HepG2 (cell line): ENCODE measurements around the gene COBL. TPM values are rescaled to one million over a fixed set of nuclear protein-coding genes. Genes with fewer than 3 reads are reported as not detected.

Experiments used
- ATAC-seq: fragments of 200-7000 bp; cut with Tn5 transposase; 3 replicates; pipeline ENCODE4 v1.9.1; 2020; ENCODE audit warnings: mild to moderate bottlenecking, moderate library complexity
- BruUV-seq: library from RNA; stranded (reverse); fragments of 400-500 nt; replicated peaks from 2 replicates; lab custom pipeline; 2021; lab: Mats Ljungman, UMichigan
- CTCF ChIA-PET: fragments of 300-600 bp; formaldehyde crosslinking; extraction: SDS; loops from one replicate; lab custom pipeline; 2021; ENCODE audit warnings: low total read pairs, inconsistent platforms, low intra/inter-chr PET ratio; lab: Yijun Ruan, JAX
- POLR2A ChIA-PET: fragments of 350-600 bp; sonication (Branson Sonifier 250); formaldehyde crosslinking; loops from one replicate; lab custom pipeline; 2020; ENCODE audit warnings: antibody characterized with exemption, inconsistent platforms; lab: Yijun Ruan, JAX
- DNase-seq: peaks from one replicate; pipeline ENCODE4 v3.0.0-alpha.2; 2015; ENCODE audit warnings: low spot score
- FAIRE-seq: peaks from 3 replicates; lab custom pipeline; 2011; peaks lifted over from hg19 to GRCh38; lab: Jason Lieb, UNC
- H2AFZ ChIP-seq: one replicate; pipeline ENCODE4 v1.6.1; 2011; ENCODE audit warnings: low read length, inconsistent platforms
- H3K27ac ChIP-seq: fragments of 300-600 bp; 3 replicates; pipeline ENCODE4 v1.8.0; 2011; ENCODE audit warnings: mixed run types, mild to moderate bottlenecking, mixed read lengths, low read length, inconsistent platforms; ENCODE audit not compliant: insufficient read depth; ENCODE audit errors: extremely low read length
- H3K27me3 ChIP-seq, 2 experiments: fragments of 200-600 bp in 1 of 2; 2 replicates in 1 of 2; 3 replicates in 1 of 2; pipeline versions ENCODE4 v1.6.0 to v1.8.0; 2011; ENCODE audit warnings: low read length in 2 of 2, mild to moderate bottlenecking in 2 of 2, moderate library complexity in 2 of 2, inconsistent platforms in 1 of 2; ENCODE audit not compliant: insufficient read depth in 2 of 2, control insufficient read depth in 1 of 2
- H3K36me3 ChIP-seq, 2 experiments: fragments of 200-600 bp in 1 of 2; replicated peaks in 1 of 2; 2 replicates in 1 of 2; 3 replicates in 1 of 2; pipeline versions ENCODE4 v1.5.1 to v1.8.0; 2011; ENCODE audit warnings: low read length in 2 of 2, inconsistent platforms in 1 of 2; ENCODE audit not compliant: insufficient read depth in 2 of 2, control insufficient read depth in 1 of 2
- H3K4me1 ChIP-seq: 2 replicates; pipeline ENCODE4 v1.5.1; 2012; ENCODE audit warnings: low read length, inconsistent platforms; ENCODE audit not compliant: insufficient read depth
- H3K4me2 ChIP-seq: 2 replicates; pipeline ENCODE4 v1.6.0; 2011; ENCODE audit warnings: low read depth, low read length, inconsistent platforms
- H3K4me3 ChIP-seq, 3 experiments: fragments of 200-600 bp in 1 of 3; sonication (generic), shearing (Covaris generic) in 1 of 3; replicated peaks in 1 of 3; 2 replicates each; pipeline ENCODE4 v1.5.1; 2011 to 2016; ENCODE audit warnings: low read length in 3 of 3, inconsistent platforms in 2 of 3, low read depth in 2 of 3, mild to moderate bottlenecking in 2 of 3, control low read depth in 1 of 3, mixed read lengths in 1 of 3; ENCODE audit not compliant: insufficient read depth in 1 of 3
- H3K79me2 ChIP-seq: one replicate; pipeline ENCODE4 v1.6.1; 2011; ENCODE audit warnings: low read length, inconsistent platforms; ENCODE audit not compliant: insufficient read depth
- H3K9ac ChIP-seq: 2 replicates; pipeline ENCODE4 v1.6.0; 2011; ENCODE audit warnings: mild to moderate bottlenecking, low read depth, low read length, inconsistent platforms; ENCODE audit not compliant: insufficient read depth
- H3K9me3 ChIP-seq: 2 replicates; pipeline ENCODE4 v1.5.1; 2012; ENCODE audit warnings: mild to moderate bottlenecking, low read length
- H4K20me1 ChIP-seq: 2 replicates; pipeline ENCODE4 v1.6.0; 2011; ENCODE audit warnings: inconsistent platforms, mild to moderate bottlenecking, low read length, moderate library complexity; ENCODE audit not compliant: insufficient read depth
- JDP2 ChIP-seq: sonication (generic); formaldehyde crosslinking; IDR thresholded peaks from 2 replicates; pipeline ENCODE4 v1.8.1; 2022; ENCODE audit warnings: missing genetic modification reagents, borderline replicate concordance
- RNF219 ChIP-seq: sonication (generic); formaldehyde crosslinking; IDR thresholded peaks from 2 replicates; pipeline ENCODE4 v1.5.0; 2020; ENCODE audit warnings: mild to moderate bottlenecking, missing genetic modification reagents
- SNAI1 ChIP-seq: sonication (generic); formaldehyde crosslinking; IDR thresholded peaks from 2 replicates; pipeline ENCODE4 v1.5.0; 2020; ENCODE audit warnings: mild to moderate bottlenecking, missing genetic modification reagents, borderline replicate concordance
- TBX3 ChIP-seq: fragments of 450-650 bp; IDR thresholded peaks from 2 replicates; pipeline ENCODE4 v1.6.1; 2017; ENCODE audit warnings: antibody characterized with exemption, mild to moderate bottlenecking, inconsistent platforms, borderline replicate concordance
- TCF12 ChIP-seq, 2 experiments: fragments of 450-650 bp in 1 of 2; sonication (generic) in 1 of 2; formaldehyde crosslinking in 1 of 2; IDR thresholded peaks; 2 replicates each; pipeline versions ENCODE4 v1.6.1 to v1.8.0; 2017 to 2022; ENCODE audit warnings: antibody characterized with exemption in 1 of 2, mild to moderate bottlenecking in 1 of 2, missing genetic modification reagents in 1 of 2, moderate library complexity in 1 of 2
- ZNF160 ChIP-seq: sonication (generic); formaldehyde crosslinking; IDR thresholded peaks from 2 replicates; pipeline ENCODE4 v1.8.0; 2022; ENCODE audit warnings: mild to moderate bottlenecking, inconsistent platforms, missing genetic modification reagents
- ZNF333 ChIP-seq: sonication (generic); formaldehyde crosslinking; IDR thresholded peaks from 2 replicates; pipeline ENCODE4 v1.4.0; 2020; ENCODE audit warnings: mild to moderate bottlenecking, missing genetic modification reagents, borderline replicate concordance
- WGBS: methylation state at CpG from one replicate; pipeline ENCODE4 v1.1.6; 2017; ENCODE audit warnings: low lambda C conversion rate; 5-methylcytosine and 5-hydroxymethylcytosine counted together
- in situ Hi-C: cut with HindIII; loops from 2 replicates; pipeline ENCODE4 v1.10.0; 2017; ENCODE audit warnings: low pct_unique_long_range_greater_than_20kb; ENCODE audit not compliant: extremely low pct_ligation_motif_present
- intact Hi-C: fragments of 100-400 bp; cut with micrococcal nuclease; formaldehyde crosslinking; loops from one replicate; pipeline ENCODE4 v1.10.0; 2022; ENCODE audit not compliant: unreplicated experiment
- polyA plus RNA-seq, 8 experiments: library from polyadenylated mRNA; depleted of rRNA in 3 of 8; stranded (reverse) in 7 of 8; unstranded in 1 of 8; fragments of >200 nt; fragmentation: Illumina TruSeq in 4 of 8; extraction: Trizol in 4 of 8; gene quantifications; 2 replicates each; pipeline versions ENCODE4 v1.2.1 to v1.2.3, GENCODE V29; 2011 to 2016; ENCODE audit warnings: low read depth in 4 of 8, missing spikeins in 1 of 8, mixed read lengths in 1 of 8; ENCODE audit not compliant: insufficient read depth in 1 of 8
- total RNA-seq, 5 experiments: library from RNA; depleted of rRNA; stranded (reverse); fragments of >200 nt; fragmentation: Illumina TruSeq; extraction: Trizol; gene quantifications; 2 replicates each; pipeline ENCODE4 v1.2.3, GENCODE V29; 2016; ENCODE audit warnings: low read depth in 1 of 5

COBL gene
- total and polyA plus RNA-seq, 2 of the 13 experiments (the other 11 are each of a cell fraction or from before 2014, with no cell fraction given) = 3.8 to 4.9 TPM

GRCh38 chr7:50974240-50974639 lies 342.4 kb downstream of the COBL start:
- ChIA-PET POLR2A (no interaction called here), CTCF (no interaction called here)
- DNase-seq (no peak), ATAC-seq (no peak), FAIRE-seq (no peak)
- H3K4me3 ChIP-seq = no peak overlapping the region
- in situ Hi-C loops (no loop called here), intact Hi-C loops (no loop called here)
- peaks cover 0 to 6% of the 10 kb centered on the region in 2 experiments; a peak in 2 of 5 replicates for H3K27me3 ChIP-seq
- H3K4me1 ChIP-seq = no peaks in the 10 kb centered on the region
- H3K79me2 ChIP-seq = no peaks in the 10 kb centered on the region
- H3K9ac ChIP-seq = no peak overlapping the region
- 4% methylated on average over 5 of the region's 5 CpGs for WGBS
- no peaks in the 10 kb centered on the region for H3K36me3 ChIP-seq
- H3K9me3 ChIP-seq = no peaks in the 10 kb centered on the region
- BruUV-seq = no TSS peak
- no peak overlapping the region for H2AFZ ChIP-seq
- H4K20me1 ChIP-seq = no peaks in the 10 kb centered on the region
- no peak overlapping the region for H3K27ac ChIP-seq
- H3K4me2 ChIP-seq = no peak overlapping the region
- TF ChIP-seq SNAI1 (CRISPR knock-in tag) (no peak), ZNF160 (CRISPR knock-in tag) (no peak), JDP2 (no peak), TBX3 (no peak), TCF12 (IDR thresholded peaks at IDR 0.05) (no peak), TCF12 (CRISPR knock-in tag; IDR thresholded peaks at IDR 0.05) (no peak), ZNF333 (no peak), RNF219 (CRISPR knock-in tag) (no peak)
- TF ChIP-seq, all 625 proteins: peak for 0
